ENCODE results near the gene ZNRF1. TPM values are rescaled to one million over a fixed set of nuclear protein-coding genes. Genes with fewer than 3 reads are reported as not detected.

The ZNRF1 gene
- total RNA-seq, 1 donor from 2014 or later = 31.3 TPM

DNA sequence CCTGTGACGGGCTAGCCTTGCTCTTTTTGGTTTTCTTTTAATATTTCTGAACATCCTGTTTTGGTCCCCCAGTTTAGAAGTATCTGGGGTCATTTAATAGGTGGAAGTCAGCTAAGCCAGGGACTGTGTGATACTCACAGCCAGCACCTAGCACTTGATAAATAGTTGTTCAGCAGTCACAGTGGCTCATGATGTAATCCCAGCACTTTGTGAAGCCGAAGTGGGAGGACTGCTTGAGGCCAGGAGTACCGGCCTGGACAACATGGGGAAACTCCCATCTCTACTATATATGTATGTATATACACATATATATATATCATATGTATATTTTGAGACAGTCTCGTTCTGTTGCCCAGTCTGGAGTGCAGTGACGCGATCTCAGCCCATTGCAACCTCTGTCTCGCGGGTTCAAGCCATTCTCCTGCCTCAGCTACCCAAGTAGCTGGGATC is 1.8 kb upstream of the ZNRF1 start:
- H3K27me3 ChIP-seq (ENCODE audit: control insufficient read depth, insufficient read depth, low read length) = peaks cover 2% of the 10 kb centered on the region
- TF ChIP-seq CTCF (IDR thresholded peaks at IDR 0.05; ENCODE audit: insufficient read depth, low read length, poor library complexity, severe bottlenecking) = no peak
- DNase-seq (ENCODE audit: low read depth) = no peak
- no peaks in the 10 kb centered on the region for H3K36me3 ChIP-seq (ENCODE audit: control insufficient read depth, insufficient read depth, low read length)
- no peak overlapping the region for H3K4me3 ChIP-seq (ENCODE audit: low read depth, low read length)

DNA sequence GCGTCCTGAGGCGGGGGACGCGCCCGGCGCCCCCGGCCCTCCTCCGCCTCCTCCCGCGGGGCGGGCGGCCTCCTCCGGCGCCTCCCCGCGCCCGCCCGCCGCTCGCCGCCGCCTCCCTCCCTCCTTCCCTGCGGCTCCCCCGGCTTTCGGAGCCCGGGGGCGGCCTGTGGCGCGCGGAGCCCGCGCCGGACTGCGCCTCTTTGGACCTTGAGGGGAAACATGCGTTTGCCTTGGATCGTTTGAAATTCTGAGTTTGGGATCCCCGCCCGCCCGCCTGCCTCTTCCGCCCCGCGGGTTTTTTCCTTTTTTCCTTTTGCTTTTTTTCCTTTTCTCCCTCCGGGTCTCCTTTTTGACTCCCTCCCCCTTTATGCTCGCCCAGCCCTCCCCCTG is 390 bp downstream of the ZNRF1 start:
- Histone ChIP-seq H3K36me3 (ENCODE audit: control insufficient read depth, insufficient read depth, low read length) (no peaks in the 10 kb centered on the region), H3K4me3 (ENCODE audit: low read depth, low read length) (peak overlapping the region; percentile 69), H3K27me3 (ENCODE audit: control insufficient read depth, insufficient read depth, low read length) (no peaks in the 10 kb centered on the region)
- TF ChIP-seq CTCF (IDR thresholded peaks at IDR 0.05; ENCODE audit: insufficient read depth, low read length, poor library complexity, severe bottlenecking) = no peak
- no peak for DNase-seq (ENCODE audit: low read depth)

GRCh38 chr16:74999609-75000480 is 1.0 kb downstream of the ZNRF1 start:
- no peak for TF ChIP-seq CTCF (IDR thresholded peaks at IDR 0.05; ENCODE audit: insufficient read depth, low read length, poor library complexity, severe bottlenecking)

DNA sequence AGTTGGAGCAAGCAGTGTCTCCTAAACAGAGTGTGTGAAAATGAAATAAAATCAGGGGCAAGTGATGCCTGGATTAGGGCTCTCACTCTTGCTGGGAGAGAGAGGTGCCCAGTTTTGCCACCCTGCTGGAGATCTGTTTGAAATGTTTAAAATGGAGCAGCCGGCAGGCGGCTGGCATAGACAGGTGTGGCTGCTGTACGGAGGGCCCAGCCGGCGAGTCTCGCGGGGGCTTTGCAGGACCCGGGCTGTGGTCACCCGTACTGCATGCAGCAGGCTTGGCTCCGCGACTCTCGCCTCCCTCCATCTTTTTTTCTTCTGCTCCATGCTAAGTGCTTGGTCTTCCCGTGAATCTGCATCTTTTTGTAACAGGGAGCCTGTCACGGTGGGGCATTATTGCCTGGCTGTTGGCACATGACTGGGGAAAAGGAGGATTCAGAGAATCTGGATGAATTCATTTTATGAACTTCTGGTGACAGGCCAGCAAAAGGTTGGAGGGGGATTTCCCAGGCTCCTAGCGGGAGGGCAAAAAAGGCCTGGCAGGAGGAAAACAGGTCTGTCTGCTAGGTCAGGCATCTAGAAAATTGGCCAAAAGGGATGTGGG is 1.8 kb downstream of the ZNRF1 start:
- no peak for DNase-seq (ENCODE audit: low read depth)
- Histone ChIP-seq H3K4me3 (ENCODE audit: low read depth, low read length) (peak overlapping the region; percentile 69), H3K27me3 (ENCODE audit: control insufficient read depth, insufficient read depth, low read length) (no peaks in the 10 kb centered on the region), H3K36me3 (ENCODE audit: control insufficient read depth, insufficient read depth, low read length) (no peaks in the 10 kb centered on the region)
- TF ChIP-seq CTCF (IDR thresholded peaks at IDR 0.05; ENCODE audit: insufficient read depth, low read length, poor library complexity, severe bottlenecking) = no peak

More at GRCh38 chr16:74999609-75000480, 1.0 kb downstream of the ZNRF1 start:
- no peaks in the 10 kb centered on the region for H3K27me3 ChIP-seq (ENCODE audit: control insufficient read depth, insufficient read depth, low read length)
- DNase-seq (ENCODE audit: low read depth) = no peak
- H3K4me3 ChIP-seq (ENCODE audit: low read depth, low read length) = peak overlapping the region; percentile 69
- no peaks in the 10 kb centered on the region for H3K36me3 ChIP-seq (ENCODE audit: control insufficient read depth, insufficient read depth, low read length)

GRCh38 chr16:75002474-75002873 is 3.6 kb downstream of the ZNRF1 start:
- DNase-seq (ENCODE audit: low read depth) = no peak
- Histone ChIP-seq H3K27me3 (ENCODE audit: control insufficient read depth, insufficient read depth, low read length) (no peaks in the 10 kb centered on the region), H3K4me3 (ENCODE audit: low read depth, low read length) (no peak overlapping the region), H3K36me3 (ENCODE audit: control insufficient read depth, insufficient read depth, low read length) (no peaks in the 10 kb centered on the region)
- no peak for TF ChIP-seq CTCF (IDR thresholded peaks at IDR 0.05; ENCODE audit: insufficient read depth, low read length, poor library complexity, severe bottlenecking)

Data from kidney epithelial cell (primary cell).